GM18505 (cell line): ENCODE results near the gene ZNF674.
"Not testable (repeated sequence)": the region's sequence is repeated elsewhere in the genome, so short reads cannot be mapped to it uniquely, and the experiment has no call there.

Source experiments
- ATAC-seq: cut with Tn5 transposase; IDR thresholded peaks from one replicate; pipeline ENCODE4 v1.9.1; 2021; ENCODE audit not compliant: unreplicated experiment
- POLR2A ChIP-seq: IDR thresholded peaks from 4 replicates; pipeline ENCODE4 v1.6.1; 2011; ENCODE audit warnings: borderline replicate concordance; ENCODE audit not compliant: insufficient read depth, insufficient read length; ENCODE audit errors: extremely low read depth

The ZNF674 gene

DNA sequence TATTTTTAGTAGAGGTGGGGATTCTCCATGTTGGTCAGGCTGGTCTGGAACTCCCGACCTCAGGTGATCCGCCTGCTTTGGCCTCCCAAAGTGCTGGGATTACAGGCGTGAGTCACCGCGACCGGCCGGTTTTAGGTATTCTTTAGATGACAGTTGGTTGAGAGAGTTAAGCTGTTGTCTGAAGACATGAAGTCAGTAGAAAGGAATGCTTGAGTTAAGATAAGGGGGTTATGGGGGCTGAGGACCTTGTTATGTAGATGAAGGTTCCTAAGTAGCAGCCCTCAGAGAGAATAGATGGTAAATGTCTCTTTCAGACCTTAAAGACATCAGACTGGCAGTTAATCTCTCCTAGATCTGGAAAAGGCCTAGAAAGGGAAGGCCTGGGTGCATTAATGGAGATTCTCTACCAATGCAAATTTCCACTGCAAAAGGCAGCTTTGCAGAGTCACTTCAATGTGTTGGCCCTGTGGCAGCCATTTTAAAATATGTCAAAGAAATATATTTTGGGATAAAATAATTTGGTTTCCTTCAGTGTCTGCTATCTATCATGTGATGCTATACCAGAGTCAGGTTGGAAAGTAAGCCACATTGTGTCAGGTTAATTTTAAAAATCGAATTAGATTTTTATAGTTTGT is 6.4 kb upstream of the ZNF674 start:
- TF ChIP-seq POLR2A = no peak
- no peak for ATAC-seq

DNA sequence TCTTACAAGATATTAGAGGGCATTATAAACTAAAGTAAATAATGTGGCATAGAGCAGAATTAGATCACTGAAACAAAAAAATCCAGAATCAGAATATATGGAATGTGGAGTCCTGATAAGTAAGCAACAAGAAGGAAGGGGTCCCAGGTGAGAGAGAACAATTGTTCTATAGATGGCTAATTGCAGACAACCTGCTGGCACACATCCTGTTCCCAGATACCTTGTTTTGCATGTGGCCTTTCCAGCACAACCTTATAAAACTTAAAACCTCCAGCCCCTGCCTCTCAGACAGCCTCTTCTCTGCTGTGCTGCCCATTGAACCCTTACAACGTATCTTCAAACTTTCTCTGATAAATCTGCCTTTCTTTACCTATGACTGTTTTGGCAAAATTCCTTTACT is 4.7 kb upstream of the ZNF674 start:
- ATAC-seq = no peak
- TF ChIP-seq POLR2A = no peak

DNA sequence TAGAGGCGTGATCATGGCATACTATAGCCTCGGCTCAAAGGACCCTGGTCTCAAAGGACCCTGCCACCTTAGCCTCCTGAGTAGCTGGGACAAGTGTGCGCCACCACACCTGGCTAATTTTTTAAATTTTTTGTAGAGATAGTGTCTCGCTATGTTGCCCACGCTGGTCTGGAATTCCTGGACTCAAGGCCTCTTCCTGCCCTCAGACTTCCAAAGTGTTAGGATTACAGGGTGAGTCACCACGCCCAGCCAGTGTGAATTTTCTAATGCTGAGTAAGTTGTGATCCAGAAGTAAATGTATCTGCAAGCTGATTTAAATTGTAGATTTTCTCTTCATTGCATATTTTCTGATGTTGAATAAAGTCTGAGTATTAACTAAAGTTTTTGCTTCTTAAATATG is 2.6 kb upstream of the ZNF674 start:
- ATAC-seq = no peak
- TF ChIP-seq POLR2A = no peak

DNA sequence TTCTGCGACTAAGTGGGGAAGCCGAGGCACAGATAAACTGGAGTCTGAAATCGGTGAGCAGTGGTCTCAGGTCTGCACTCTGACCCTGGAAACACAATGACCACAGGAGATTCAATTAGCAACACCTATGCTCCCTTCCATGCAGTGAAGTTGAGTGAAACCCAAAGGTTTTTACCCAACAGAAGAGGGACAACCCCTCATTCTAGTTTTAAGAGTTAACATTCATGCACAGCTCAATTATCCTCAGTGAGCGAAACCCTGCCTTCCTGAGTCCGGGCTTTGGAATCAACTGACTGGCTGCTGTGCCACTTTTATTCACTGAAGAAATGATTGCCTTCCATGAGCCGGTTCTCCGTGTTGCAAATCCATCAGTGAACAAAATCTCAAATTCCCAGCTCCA is 694 bp downstream of the ZNF674 start:
- ATAC-seq = not testable (repeated sequence)

- no peak for ATAC-seq
- no peak for TF ChIP-seq POLR2A
Observed at GRCh38 chrX:46543441-46543840, 1.8 kb downstream of the ZNF674 start.

- no peak for TF ChIP-seq POLR2A
Observed at GRCh38 chrX:46531442-46531841, 13.8 kb downstream of the ZNF674 start.

GRCh38 chrX:46530404-46530908 is 14.8 kb downstream of the ZNF674 start:
- not testable (repeated sequence) for ATAC-seq

More at GRCh38 chrX:46531442-46531841, 13.8 kb downstream of the ZNF674 start:
- ATAC-seq = no peak

DNA sequence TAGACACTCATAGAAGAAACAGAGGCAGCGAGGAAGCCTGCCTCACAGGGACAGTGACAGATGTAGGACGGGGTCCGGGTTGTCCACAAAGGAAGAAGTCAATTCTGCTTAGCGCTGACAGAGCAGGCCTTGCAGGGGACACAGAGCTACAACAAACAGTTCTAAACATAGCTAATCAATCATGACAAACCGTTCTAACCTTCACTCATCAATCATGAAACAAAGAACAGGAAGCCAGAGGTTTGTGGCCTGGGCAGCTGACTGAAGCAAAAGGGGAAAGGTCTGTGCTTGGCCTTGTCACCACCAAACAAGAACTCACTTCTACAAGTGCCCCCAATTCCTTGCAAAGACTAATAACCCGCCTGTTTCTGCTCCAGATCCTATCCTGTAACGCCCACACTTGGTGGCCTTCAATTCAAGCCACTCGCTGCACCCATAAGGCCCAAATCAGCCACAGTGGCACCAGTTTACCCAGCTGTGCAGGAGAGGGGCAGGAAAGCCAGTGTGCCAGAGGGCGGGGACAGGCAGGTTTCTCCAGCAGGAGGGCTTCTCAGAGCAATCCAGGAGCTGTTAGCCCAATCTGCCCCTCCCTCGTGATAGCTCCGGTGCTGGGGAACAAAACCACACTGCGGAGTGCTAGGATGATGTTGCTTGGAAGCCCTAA is 15.3 kb downstream of the ZNF674 start:
- not testable (repeated sequence) for ATAC-seq

DNA sequence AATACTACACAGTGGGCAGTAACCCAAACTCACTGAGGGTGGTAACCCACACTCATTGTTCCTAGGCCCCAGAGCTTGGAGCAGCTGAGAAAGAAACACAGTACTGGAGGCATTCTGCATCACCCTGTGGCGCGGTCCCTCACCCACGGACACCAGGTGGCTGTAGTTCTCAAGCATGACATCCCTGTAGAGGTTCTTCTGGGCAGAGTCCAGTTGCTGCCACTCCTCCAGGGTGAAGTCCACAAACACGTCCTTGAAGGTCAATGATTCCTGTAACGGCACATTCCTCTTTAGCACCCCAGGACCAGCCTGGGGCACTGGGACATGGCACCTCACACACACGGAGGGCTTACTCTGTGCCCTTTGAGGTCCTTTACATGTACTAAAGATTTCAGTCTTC is 16.6 kb downstream of the ZNF674 start:
- ATAC-seq = not testable (repeated sequence)

- no peak for TF ChIP-seq POLR2A
- no peak for ATAC-seq
Observed at GRCh38 chrX:46506076-46506475, 39.1 kb downstream of the ZNF674 start.

DNA sequence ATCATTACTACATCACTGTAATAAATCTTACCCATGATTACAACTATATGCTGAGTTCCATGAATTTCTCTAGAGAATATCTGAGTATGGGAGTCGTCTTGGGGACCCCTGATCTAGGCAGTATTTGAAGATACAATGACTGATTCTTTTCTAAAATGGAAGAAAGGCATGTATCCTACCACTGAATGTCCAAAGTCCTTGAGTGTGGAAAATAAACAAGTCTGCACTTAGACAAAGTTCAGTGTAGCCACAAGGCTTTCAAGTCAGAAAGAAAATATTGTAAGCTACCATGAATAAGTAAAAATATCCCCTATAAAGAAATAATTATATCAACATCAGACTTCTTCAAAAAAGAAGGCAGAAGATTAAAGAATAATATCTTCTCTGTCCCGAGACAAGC is 42.4 kb downstream of the ZNF674 start:
- TF ChIP-seq POLR2A = no peak
- ATAC-seq = no peak

- TF ChIP-seq POLR2A = no peak
- no peak for ATAC-seq
Observed at GRCh38 chrX:46500054-46500453, 45.2 kb downstream of the ZNF674 start.

DNA sequence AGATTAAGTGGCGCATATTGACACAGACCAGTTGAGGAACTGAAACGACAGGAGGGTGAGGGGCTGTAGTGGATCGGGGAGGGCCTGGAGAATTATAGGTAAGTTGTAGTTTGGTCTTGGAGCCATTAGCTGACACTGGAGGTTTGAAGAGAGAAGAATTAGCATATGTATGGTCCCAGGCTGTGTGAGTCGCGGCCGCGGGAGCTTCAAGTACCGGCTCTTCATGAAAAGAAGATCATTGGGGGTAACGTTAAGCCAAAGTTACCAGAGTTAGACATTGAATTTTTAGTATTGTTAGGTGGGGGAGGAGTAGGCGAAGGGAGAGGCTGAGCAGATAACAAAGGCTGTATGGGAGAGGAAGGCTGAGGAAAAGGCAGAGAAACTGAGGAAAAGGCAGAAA is 56.5 kb downstream of the ZNF674 start:
- no peak for ATAC-seq
- TF ChIP-seq POLR2A = no peak

GRCh38 chrX:46485897-46486296 is 59.3 kb downstream of the ZNF674 start:
- ATAC-seq = no peak
- no peak for TF ChIP-seq POLR2A

DNA sequence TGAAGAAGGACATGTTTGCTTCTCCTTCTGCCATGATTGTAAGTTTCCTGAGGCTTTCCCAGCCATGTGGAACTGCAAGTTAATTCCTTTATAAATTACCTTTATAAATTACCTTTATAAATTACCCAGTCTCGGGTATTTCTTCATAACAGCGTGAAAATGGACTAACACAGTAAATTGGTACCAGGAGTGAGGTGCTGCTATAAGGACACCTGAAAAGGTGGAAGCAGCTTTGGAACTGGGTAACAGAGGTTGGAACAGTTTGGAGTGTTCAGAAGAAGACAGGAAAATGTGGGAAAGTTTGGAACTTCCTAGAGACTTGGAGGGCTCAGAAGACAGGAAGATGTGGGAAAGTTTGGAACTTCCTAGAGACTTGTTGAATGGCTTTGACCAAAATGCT is 66.6 kb downstream of the ZNF674 start:
- ATAC-seq = not testable (repeated sequence)
